H1 (cell line): ENCODE measurements around the gene TXNRD2. TPM values are rescaled to one million over a fixed set of nuclear protein-coding genes. Genes with fewer than 3 reads are reported as not detected.

Experiments
- CBX8 ChIP-seq: fragments of 300-800, 300-1000 bp; sonication (generic); IDR thresholded peaks from 2 replicates; pipeline ENCODE4 v1.7.1; 2016; ENCODE audit warnings: low read depth, low read length, borderline replicate concordance
- CHD1 ChIP-seq: IDR thresholded peaks from 2 replicates; pipeline ENCODE4 v1.6.1; 2012; ENCODE audit warnings: low read depth, low read length, improper control_type of control experiment
- FOSL1 ChIP-seq: IDR thresholded peaks from 2 replicates; pipeline ENCODE4 v1.6.1; 2011; ENCODE audit warnings: mild to moderate bottlenecking, low read depth, low read length, moderate library complexity; ENCODE audit not compliant: insufficient read depth
- KDM1A ChIP-seq: fragments of 200-600, 300-600 bp; sonication (generic); IDR thresholded peaks from 2 replicates; pipeline ENCODE4 v1.7.1; 2016; ENCODE audit warnings: mild to moderate bottlenecking, low read length, borderline replicate concordance
- POLR2A ChIP-seq, 2 experiments: IDR thresholded peaks; 1 replicate in 1 of 2; 2 replicates in 1 of 2; pipeline ENCODE4 v1.6.1; 2011; ENCODE audit warnings: low read depth in 2 of 2, low read length in 2 of 2, mild to moderate bottlenecking in 2 of 2; ENCODE audit errors: control extremely low read depth in 1 of 2
- POLR2AphosphoS5 ChIP-seq: IDR thresholded peaks from 2 replicates; pipeline ENCODE4 v1.6.1; 2011; ENCODE audit warnings: low read depth, low read length
- polyA plus RNA-seq, 7 experiments: library from polyadenylated mRNA; depleted of rRNA in 3 of 7; stranded (reverse) in 5 of 7; unstranded in 2 of 7; fragments of >200 nt in 5 of 7; fragments of 200-250 nt in 2 of 7; gene quantifications; 1 replicate in 5 of 7; 2 replicates in 1 of 7; 4 replicates in 1 of 7; pipeline versions ENCODE4 v1.2.1 to v1.2.3, GENCODE V29; 2011 to 2013; ENCODE audit warnings: missing spikeins in 2 of 7, mixed read lengths in 2 of 7
- total RNA-seq: library from RNA; stranded (reverse); fragmentation: NEBNext Ultra II Directional; extraction: Animal tissue kit (Norgen Biotek cat#: 25700); gene quantifications from 2 replicates; pipeline ENCODE4 v1.2.1, GENCODE V29; 2021
- TF ChIP-seq, protein P1 (sequence below): IDR thresholded peaks from 2 replicates; pipeline ENCODE4 v1.6.1; 2011; ENCODE audit warnings: low read depth, mild to moderate bottlenecking, low read length; ENCODE audit not compliant: insufficient read depth

Gene TXNRD2
- total and polyA plus RNA-seq, 2 of the 8 experiments (the other 6 are each of a cell fraction or from before 2014, with no cell fraction given), result 14.8 to 21.9 TPM

GRCh38 chr22:19986011-19986409, 44.4 kb upstream of the TXNRD2 start (continued):
- no peak for TF ChIP-seq CBX8
- no peak for TF ChIP-seq POLR2A (IDR thresholded peaks at IDR 0.05; ENCODE audit: control extremely low read depth in 1 of 2, low read depth in 2 of 2, low read length in 2 of 2)
- TF ChIP-seq, protein P1, sequence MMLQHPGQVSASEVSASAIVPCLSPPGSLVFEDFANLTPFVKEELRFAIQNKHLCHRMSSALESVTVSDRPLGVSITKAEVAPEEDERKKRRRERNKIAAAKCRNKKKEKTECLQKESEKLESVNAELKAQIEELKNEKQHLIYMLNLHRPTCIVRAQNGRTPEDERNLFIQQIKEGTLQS, result no peak
- no peak for TF ChIP-seq KDM1A
- TF ChIP-seq CHD1, result no peak
- no peak for TF ChIP-seq FOSL1
- TF ChIP-seq POLR2AphosphoS5, result no peak
